GM21515 (cell line): Measurements from ENCODE around the gene PRKAR1A.
"Not testable (repeated sequence)": the region's sequence is repeated elsewhere in the genome, so short reads cannot be mapped to it uniquely, and the experiment has no call there.

Experiments
- ATAC-seq: cut with Tn5 transposase; IDR thresholded peaks from one replicate; pipeline ENCODE4 v1.9.1; 2021; ENCODE audit not compliant: unreplicated experiment

Gene PRKAR1A

GRCh38 chr17:68512247-68512959 lies at the start of gene PRKAR1A:
Gene PRKAR1A (plus strand): TSS chr17:68512430. CDS start chr17:68515400, 2,970 bp downstream.
- ATAC-seq: peak; percentile 91

- no peak for ATAC-seq
These were observed 48.8 kb upstream of the PRKAR1A start for GRCh38 chr17:68463211-68464019.

- no peak for ATAC-seq
These were observed 43.9 kb upstream of the PRKAR1A start for GRCh38 chr17:68468334-68468733.

- ATAC-seq: no peak
These were observed 43.4 kb upstream of the PRKAR1A start for GRCh38 chr17:68468788-68469187.

DNA sequence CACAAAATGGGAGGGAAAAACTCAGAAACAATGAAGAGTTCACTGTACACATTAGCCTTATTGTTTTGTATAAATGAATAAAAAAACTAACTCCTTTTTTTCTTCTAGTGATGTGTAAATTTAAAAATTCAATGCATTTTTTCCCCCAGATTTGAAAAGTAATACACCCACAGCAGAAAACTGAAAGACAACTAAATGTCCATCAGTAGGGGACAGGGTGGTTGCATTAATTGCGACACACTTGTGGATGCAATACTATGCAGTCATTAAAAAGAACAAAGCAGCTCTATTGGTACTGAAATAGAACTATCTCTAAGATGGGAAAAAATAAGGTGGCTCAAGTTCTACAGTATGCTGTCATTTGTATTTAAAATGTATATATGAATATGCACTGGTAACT lies 41.3 kb upstream of the PRKAR1A start:
- ATAC-seq: no peak

GRCh38 chr17:68480885-68481284 lies 31.3 kb upstream of the PRKAR1A start:
- ATAC-seq: no peak

GRCh38 chr17:68482576-68483041 lies 29.6 kb upstream of the PRKAR1A start:
- ATAC-seq: no peak

DNA sequence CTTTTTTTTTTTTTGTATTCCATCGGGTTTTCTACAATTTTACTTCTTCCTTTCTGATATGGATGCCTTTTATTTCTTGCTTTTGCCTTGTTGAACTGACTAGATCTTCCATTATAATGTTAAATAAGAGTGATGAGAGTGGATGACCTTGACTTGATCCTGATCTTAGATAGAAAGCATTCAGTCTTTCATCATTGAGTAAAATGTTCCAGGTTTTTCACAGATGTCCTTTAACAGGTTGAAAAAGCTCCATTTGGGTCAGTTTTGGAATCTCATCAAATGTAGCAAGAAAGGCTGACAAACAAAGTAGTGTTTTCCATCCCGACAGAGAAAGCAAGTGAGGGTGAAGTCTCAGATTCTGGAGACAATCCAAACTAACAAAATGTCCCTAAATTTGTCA lies 27.8 kb upstream of the PRKAR1A start:
- no peak for ATAC-seq

DNA sequence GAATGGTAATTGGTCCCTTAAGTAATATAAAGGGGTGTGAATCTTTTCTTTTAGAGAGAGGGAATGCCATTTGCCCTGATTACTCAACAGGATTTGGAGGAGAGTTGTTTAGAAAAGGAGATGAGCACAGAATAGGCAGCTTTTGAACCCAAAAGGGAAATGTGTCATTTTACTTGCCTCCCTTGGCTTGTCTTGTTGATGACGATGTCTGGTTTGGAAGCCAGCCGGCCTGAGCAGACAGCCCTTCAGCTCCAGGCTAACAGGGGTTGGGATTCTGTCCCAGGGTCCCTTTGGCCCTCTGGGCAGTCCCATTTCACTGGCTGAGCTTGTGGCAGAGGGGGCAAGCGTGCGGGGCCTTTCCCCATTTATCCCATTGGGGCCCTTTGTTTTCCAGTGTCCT lies 22.3 kb upstream of the PRKAR1A start:
- ATAC-seq: no peak

DNA sequence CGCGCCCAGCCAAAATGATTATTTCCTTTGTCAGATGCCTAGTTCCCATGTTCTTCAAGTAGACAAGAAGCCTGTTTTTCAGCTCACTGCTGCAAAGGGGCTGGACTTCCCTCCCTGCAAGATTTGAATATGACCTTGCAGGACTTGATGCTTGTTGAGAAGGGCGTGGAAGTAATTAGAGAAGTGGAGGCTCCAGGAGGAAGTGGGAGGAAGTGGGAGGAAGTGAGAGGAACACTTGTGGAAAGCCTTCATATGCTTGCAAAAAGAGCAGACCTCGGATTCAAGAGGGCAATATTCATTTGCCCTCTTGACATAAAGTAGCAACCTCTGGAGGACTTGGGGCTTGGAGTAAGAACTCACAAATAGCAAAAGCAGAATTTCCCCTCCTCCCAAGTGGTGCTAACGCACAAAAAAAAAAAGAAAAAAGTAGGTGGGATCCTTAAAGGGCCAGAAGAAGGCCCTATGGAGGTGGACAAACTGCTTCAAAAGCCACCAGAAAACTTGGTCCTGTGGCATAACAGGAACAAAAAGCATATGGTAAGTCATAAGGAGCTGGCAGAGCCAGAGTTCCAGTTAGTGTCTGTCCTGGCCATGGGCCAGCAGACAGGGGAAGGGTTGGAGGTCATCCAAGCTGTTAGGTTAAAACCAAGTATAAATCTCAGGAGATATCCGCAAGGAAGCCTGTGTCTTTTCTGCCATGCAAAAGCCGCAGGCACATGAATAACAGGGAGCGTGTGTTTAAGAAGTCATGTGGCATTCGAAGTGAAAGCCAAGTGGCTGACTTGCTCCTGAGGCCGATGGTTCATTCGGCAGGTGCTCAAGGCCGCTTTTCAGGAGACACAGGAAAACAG lies 20.6 kb upstream of the PRKAR1A start:
- peak; percentile 62 for ATAC-seq

DNA sequence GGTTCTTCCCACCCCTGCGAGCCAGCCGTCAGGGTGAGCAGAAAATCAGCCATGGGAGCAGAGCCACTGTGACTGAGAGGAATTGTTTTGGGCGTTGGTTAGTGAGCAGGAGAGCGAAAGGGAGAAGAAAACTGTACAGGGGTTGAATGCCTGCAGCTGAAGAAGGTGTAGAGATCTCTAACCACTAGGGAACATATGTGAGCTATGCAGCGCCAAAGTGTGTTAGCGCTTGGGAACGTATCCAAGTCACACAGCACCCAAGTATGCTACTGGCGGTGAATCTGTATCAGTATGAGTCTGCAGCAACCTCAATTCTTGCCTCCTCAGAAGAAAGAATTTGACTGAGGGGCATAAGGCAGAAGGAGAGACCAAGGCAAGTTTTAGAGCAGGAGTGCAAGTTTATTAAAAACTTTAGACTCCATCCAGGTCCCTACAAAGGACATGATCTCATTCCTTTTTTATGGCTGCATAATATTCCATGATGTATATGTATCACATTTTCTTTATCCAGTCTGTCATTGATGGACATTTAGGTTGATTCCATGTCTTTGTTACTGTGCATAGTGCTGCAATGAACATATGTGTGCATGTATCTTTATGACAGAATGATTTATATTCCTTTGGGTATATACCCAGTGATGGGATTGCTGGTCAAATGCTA lies 19.7 kb upstream of the PRKAR1A start:
- ATAC-seq: not testable (repeated sequence)

DNA sequence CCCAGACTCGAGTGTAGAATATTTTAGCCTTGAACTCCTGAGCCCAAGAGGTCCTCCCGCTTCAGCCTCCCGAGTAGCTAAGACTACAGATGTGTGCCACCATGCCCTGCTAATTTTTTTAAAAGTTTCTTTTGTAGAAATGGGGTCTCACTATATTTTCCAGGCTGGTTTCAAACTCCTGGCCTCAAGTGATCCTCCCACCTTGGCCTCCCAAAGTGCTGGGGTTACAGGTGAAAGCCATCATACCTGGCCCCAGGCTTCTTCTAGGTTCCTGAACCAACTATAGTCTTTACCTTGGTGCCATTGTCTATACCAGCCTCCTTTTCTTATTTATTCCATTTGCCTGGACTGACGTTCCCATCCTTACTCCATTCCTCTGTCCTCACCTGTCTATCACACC lies 17.1 kb upstream of the PRKAR1A start:
- no peak for ATAC-seq

GRCh38 chr17:68497885-68498319 lies 14.3 kb upstream of the PRKAR1A start:
- peak; percentile 92 for ATAC-seq

GRCh38 chr17:68498479-68499326 lies 13.5 kb upstream of the PRKAR1A start:
- peak; percentile 26 for ATAC-seq

DNA sequence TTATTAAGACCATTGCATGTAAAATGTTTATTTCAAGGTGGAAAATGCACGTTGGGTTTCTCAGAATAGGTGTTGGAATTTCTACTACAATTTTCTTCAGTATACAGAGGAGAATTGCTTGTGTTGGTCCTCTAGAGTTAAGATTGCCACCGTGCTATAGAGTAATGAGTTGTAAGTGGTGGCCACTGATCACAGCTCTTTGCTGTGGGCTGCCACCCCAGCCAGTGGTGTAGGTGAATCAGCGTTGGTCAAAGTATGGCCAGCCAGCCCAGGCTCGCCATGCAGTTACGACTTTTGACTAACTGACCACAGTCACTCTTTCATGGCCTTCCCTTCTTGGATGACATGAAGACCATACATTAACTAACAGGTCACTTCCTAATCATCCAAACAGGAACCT lies 12.6 kb upstream of the PRKAR1A start:
- ATAC-seq: no peak

GRCh38 chr17:68501074-68501473 lies 11.2 kb upstream of the PRKAR1A start:
- ATAC-seq: no peak

DNA sequence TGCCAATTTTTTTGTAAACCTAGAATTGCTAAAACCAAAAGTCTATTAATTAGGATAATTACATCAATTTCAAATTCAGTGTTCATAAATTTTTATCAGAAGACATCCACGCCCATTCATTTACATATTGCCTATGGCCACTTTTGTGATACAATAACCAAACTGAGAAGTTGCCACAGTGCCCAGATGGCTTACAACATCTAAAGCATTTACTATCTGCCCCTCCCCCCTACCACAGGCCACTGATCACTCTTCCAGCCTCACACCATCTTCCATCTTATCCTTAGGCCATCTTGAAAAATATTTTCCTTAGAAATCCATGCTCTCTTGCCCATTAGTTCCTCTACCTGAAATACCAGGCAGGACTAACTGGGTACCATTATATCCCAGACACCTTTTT lies 6.3 kb upstream of the PRKAR1A start:
- no peak for ATAC-seq

DNA sequence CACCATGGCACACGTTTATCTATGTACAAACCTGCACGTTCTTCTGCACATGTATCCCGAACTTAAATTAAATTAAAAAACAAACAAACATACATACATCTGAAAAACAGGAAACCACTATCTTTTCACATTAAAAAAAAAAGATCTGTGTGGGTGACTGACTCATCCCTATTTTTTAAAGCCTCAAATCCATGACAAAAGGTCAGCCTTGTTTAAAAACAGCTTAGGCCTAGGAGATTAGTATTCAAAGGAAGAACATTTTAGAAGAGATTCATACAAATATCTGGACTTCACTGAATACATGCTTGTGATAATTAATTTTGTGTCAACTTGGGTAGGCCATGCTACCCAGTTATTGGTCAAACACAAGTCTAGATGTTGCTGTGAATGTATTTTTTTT lies 4.7 kb upstream of the PRKAR1A start:
- ATAC-seq: no peak

DNA sequence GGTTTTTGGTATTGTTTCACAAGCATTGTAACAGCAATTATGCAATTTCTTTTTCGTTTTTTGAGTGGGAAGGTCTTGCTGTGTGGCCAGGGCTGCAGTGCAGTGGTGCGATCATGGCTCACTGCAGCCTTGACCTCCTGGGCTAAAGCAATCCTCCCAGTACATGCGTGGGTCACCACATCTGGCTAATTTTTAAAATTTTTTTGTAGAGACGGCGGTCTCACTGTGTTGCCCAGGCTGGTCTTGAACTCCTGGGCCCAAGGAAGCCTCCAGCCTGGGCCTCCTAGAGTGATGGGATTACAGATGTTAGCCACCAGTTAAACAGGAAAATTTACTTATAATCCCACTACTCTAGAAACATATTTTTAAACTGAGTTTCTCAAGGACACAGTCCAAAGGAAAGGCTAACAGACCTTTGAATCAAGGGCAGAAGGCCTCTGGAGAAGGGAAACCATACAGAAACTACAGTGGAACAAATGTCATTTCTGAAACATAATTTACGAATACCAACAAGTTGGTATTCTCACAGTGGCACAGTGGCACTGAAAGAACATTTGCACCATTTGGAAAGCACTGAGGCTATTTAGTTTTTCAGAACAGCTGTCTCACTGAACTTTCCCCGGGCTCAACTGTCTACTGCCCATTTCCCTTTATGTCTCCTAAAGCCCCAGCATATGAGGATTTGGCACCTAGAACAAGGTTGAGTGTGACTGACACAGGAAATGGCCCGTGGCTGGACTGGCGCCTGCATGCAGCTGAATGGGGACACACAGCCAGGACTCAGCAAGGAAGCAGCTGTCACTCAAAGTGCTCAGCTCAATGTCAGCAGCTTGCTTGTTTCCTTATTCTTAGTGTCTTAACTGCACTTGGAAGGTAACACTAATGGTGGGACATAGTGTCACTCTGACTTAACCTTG lies 2.8 kb upstream of the PRKAR1A start:
- ATAC-seq: no peak
